Measurements from ENCODE around the gene PXK.

GRCh38 chr3:58459160-58459559 lies 126.5 kb downstream of the PXK start:
- TF ChIP-seq, protein P1, sequence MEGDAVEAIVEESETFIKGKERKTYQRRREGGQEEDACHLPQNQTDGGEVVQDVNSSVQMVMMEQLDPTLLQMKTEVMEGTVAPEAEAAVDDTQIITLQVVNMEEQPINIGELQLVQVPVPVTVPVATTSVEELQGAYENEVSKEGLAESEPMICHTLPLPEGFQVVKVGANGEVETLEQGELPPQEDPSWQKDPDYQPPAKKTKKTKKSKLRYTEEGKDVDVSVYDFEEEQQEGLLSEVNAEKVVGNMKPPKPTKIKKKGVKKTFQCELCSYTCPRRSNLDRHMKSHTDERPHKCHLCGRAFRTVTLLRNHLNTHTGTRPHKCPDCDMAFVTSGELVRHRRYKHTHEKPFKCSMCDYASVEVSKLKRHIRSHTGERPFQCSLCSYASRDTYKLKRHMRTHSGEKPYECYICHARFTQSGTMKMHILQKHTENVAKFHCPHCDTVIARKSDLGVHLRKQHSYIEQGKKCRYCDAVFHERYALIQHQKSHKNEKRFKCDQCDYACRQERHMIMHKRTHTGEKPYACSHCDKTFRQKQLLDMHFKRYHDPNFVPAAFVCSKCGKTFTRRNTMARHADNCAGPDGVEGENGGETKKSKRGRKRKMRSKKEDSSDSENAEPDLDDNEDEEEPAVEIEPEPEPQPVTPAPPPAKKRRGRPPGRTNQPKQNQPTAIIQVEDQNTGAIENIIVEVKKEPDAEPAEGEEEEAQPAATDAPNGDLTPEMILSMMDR (IDR thresholded peaks at IDR 0.05): no peak
- TF ChIP-seq POLR2A (IDR thresholded peaks at IDR 0.05): no peak
